Caco-2 (cell line): ENCODE measurements around the gene RNF4. TPM values are rescaled to one million over a fixed set of nuclear protein-coding genes. Genes with fewer than 3 reads are reported as not detected.

Experiments used
- BruUV-seq: library from RNA; stranded (reverse); fragments of 400-500 nt; replicated peaks from 2 replicates; lab custom pipeline; 2021; lab: Mats Ljungman, UMichigan
- CTCF ChIA-PET: fragments of 300-600 bp; sonication (Branson Sonifier 250); formaldehyde crosslinking; loops from one replicate; lab custom pipeline; 2022; ENCODE audit warnings: antibody characterized with exemption; lab: Charles Lee
- POLR2A ChIA-PET: fragments of 300-600 bp; sonication (Branson Sonifier 250); formaldehyde crosslinking; loops from one replicate; lab custom pipeline; 2022; ENCODE audit warnings: antibody characterized with exemption; lab: Charles Lee
- DNase-seq, 2 experiments: peaks; one replicate each; pipeline versions ENCODE4 v3.0.0 to v3.0.0-alpha.2; 2020 to 2022
- H3K27me3 ChIP-seq: replicated peaks from 2 replicates; pipeline ENCODE4 v1.6.0; 2011; ENCODE audit warnings: low read length; ENCODE audit not compliant: control insufficient read depth, insufficient read depth
- H3K36me3 ChIP-seq: 2 replicates; pipeline ENCODE4 v1.5.1; 2011; ENCODE audit warnings: low read length; ENCODE audit not compliant: control insufficient read depth, insufficient read depth
- H3K4me1 ChIP-seq: fragments of 250-450 bp; sonication (Bioruptor Pico); 2 replicates; pipeline ENCODE4 v1.5.1; 2020; ENCODE audit warnings: mild to moderate bottlenecking
- H3K4me3 ChIP-seq: 2 replicates; pipeline ENCODE4 v1.5.1; 2011; ENCODE audit warnings: low read depth, mild to moderate bottlenecking, control low read depth, low read length
- H3K9me3 ChIP-seq: fragments of 250-450 bp; sonication (Bioruptor Pico); 2 replicates; pipeline ENCODE4 v1.5.1; 2020; ENCODE audit warnings: mild to moderate bottlenecking, moderate library complexity
- H3K27ac Mint-ChIP-seq: one replicate; pipeline ENCODE4 v1.8.0; 2022; ENCODE audit warnings: mixed read lengths; ENCODE audit not compliant: unreplicated experiment
- H3K27me3 Mint-ChIP-seq: one replicate; pipeline ENCODE4 v1.8.0; 2022; ENCODE audit warnings: mixed read lengths; ENCODE audit not compliant: insufficient read depth, unreplicated experiment
- H3K36me3 Mint-ChIP-seq: one replicate; pipeline ENCODE4 v1.8.0; 2022; ENCODE audit warnings: mild to moderate bottlenecking, mixed read lengths; ENCODE audit not compliant: insufficient read depth, unreplicated experiment
- H3K4me1 Mint-ChIP-seq: one replicate; pipeline ENCODE4 v1.8.0; 2022; ENCODE audit warnings: low read depth, mixed read lengths; ENCODE audit not compliant: unreplicated experiment
- H3K4me3 Mint-ChIP-seq: one replicate; pipeline ENCODE4 v1.8.0; 2022; ENCODE audit warnings: mild to moderate bottlenecking, moderate library complexity, mixed read lengths; ENCODE audit not compliant: unreplicated experiment
- H3K9me3 Mint-ChIP-seq: one replicate; pipeline ENCODE4 v1.8.0; 2022; ENCODE audit warnings: mixed read lengths; ENCODE audit not compliant: unreplicated experiment
- CTCF ChIP-seq, 2 experiments: fragments of 200-600 bp in 1 of 2; IDR thresholded peaks; 1 replicate in 1 of 2; 2 replicates in 1 of 2; pipeline versions ENCODE4 v1.5.1 to v1.8.0; 2011 to 2022; ENCODE audit warnings: antibody characterized with exemption in 1 of 2, control low read depth in 1 of 2, inconsistent platforms in 1 of 2, low read depth in 1 of 2, low read length in 1 of 2, mild to moderate bottlenecking in 1 of 2, moderate library complexity in 1 of 2; ENCODE audit not compliant: insufficient read depth in 1 of 2, severe bottlenecking in 1 of 2, unreplicated experiment in 1 of 2
- intact Hi-C: fragments of 100-400 bp; cut with micrococcal nuclease; formaldehyde crosslinking; loops from one replicate; pipeline ENCODE4 v1.10.0; 2022; ENCODE audit not compliant: unreplicated experiment
- total RNA-seq: library from RNA; stranded (reverse); gene quantifications from 2 replicates; pipeline ENCODE4 v1.2.3, GENCODE V29; 2022

The RNF4 gene
- total RNA-seq, 1 experiment from 2014 or later: 75.4 TPM

GRCh38 chr4:2489841-2490552, 21.1 kb downstream of the RNF4 start:
- peak overlapping the region; percentile 53 for H3K27ac Mint-ChIP-seq
- H3K27me3 Mint-ChIP-seq: no peaks in the 10 kb centered on the region
- no TSS peak for BruUV-seq
- ChIA-PET POLR2A (no interaction called here), CTCF (no interaction called here)
- no peaks in the 10 kb centered on the region; the same call in 1 of the 2 replicates for H3K36me3 ChIP-seq
- H3K9me3 Mint-ChIP-seq: no peaks in the 10 kb centered on the region
- intact Hi-C loops: no loop called here
- H3K27me3 ChIP-seq: no peaks in the 10 kb centered on the region
- H3K4me3 ChIP-seq: no peak overlapping the region
- peaks cover 15% of the 10 kb centered on the region for H3K4me1 Mint-ChIP-seq
- H3K36me3 Mint-ChIP-seq: peaks cover 72% of the 10 kb centered on the region
- no peaks in the 10 kb centered on the region for H3K9me3 ChIP-seq
- H3K4me3 Mint-ChIP-seq: no peak overlapping the region
- no peaks in the 10 kb centered on the region for H3K4me1 ChIP-seq
- TF ChIP-seq CTCF (IDR thresholded peaks at IDR 0.05; ENCODE audit: insufficient read depth in 1 of 2, low read depth in 1 of 2, low read length in 1 of 2, severe bottlenecking in 1 of 2, unreplicated experiment in 1 of 2): no peak
- DNase-seq: no peak

GRCh38 chr4:2492970-2493369, 24.1 kb downstream of the RNF4 start:
- no peaks in the 10 kb centered on the region; the same call in 1 of the 2 replicates for H3K36me3 ChIP-seq
- Mint-ChIP-seq H3K4me1 (no peaks in the 10 kb centered on the region), H3K27ac (peak overlapping the region; percentile 26), H3K9me3 (no peaks in the 10 kb centered on the region), H3K4me3 (no peak overlapping the region), H3K27me3 (no peaks in the 10 kb centered on the region), H3K36me3 (peaks cover 88% of the 10 kb centered on the region)
- intact Hi-C loops: no loop called here
- H3K9me3 ChIP-seq: no peaks in the 10 kb centered on the region
- DNase-seq: no peak
- H3K27me3 ChIP-seq: no peaks in the 10 kb centered on the region
- ChIA-PET POLR2A (no interaction called here), CTCF (no interaction called here)
- no peaks in the 10 kb centered on the region for H3K4me1 ChIP-seq
- H3K4me3 ChIP-seq: no peak overlapping the region
- BruUV-seq: no TSS peak
- no peak for TF ChIP-seq CTCF (IDR thresholded peaks at IDR 0.05; ENCODE audit: insufficient read depth in 1 of 2, low read depth in 1 of 2, low read length in 1 of 2, severe bottlenecking in 1 of 2, unreplicated experiment in 1 of 2)

DNA sequence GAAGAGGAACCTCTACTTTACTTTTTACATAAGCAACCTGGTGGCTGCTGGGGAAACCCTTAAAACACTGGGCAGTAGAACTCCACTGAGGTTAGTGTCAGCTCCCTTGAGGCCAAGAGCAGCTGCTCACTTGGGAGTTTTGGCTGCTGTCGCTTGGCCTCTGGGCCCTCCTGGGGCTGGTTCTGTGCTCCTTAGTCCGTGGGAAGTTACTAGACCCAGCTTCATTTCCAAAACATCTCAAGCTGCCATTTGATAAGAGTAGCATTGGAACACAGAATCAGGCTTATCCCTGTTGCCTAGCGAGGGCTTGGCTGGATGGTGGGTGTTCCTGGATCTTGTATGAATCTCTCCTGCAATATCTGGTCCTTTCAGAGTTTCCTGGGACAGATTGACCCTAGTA, 26.1 kb downstream of the RNF4 start:
- DNase-seq: no peak
- H3K27me3 ChIP-seq: no peaks in the 10 kb centered on the region
- Mint-ChIP-seq H3K9me3 (no peaks in the 10 kb centered on the region), H3K27ac (no peak overlapping the region), H3K27me3 (no peaks in the 10 kb centered on the region), H3K4me1 (no peaks in the 10 kb centered on the region), H3K4me3 (no peak overlapping the region), H3K36me3 (peaks cover 94% of the 10 kb centered on the region)
- intact Hi-C loops: no loop called here
- H3K36me3 ChIP-seq: no peaks in the 10 kb centered on the region; the same call in 1 of the 2 replicates
- no peaks in the 10 kb centered on the region for H3K9me3 ChIP-seq
- CTCF ChIA-PET: no interaction called here
- POLR2A ChIA-PET: no interaction called here
- no TSS peak for BruUV-seq
- no peak overlapping the region for H3K4me3 ChIP-seq
- TF ChIP-seq CTCF (IDR thresholded peaks at IDR 0.05; ENCODE audit: insufficient read depth in 1 of 2, low read depth in 1 of 2, low read length in 1 of 2, severe bottlenecking in 1 of 2, unreplicated experiment in 1 of 2): no peak
- no peaks in the 10 kb centered on the region for H3K4me1 ChIP-seq
